AG10803 (cell line): ENCODE results near the gene RBSN.
A peak's percentile ranks its signal among the peaks of the same experiment; 100 is the strongest.

Experiments
- DNase-seq: peaks from one replicate; pipeline ENCODE4 v3.0.0; 2010; ENCODE audit warnings: low read depth
- H3K4me3 ChIP-seq: 2 replicates; pipeline ENCODE4 v1.5.1; 2011; ENCODE audit warnings: mild to moderate bottlenecking, low read length, control low read depth
- CTCF ChIP-seq: conservative IDR thresholded peaks from 2 replicates; pipeline ENCODE4 v1.5.1; 2011; ENCODE audit warnings: mild to moderate bottlenecking, low read length, control low read depth, inconsistent platforms

Gene RBSN

DNA sequence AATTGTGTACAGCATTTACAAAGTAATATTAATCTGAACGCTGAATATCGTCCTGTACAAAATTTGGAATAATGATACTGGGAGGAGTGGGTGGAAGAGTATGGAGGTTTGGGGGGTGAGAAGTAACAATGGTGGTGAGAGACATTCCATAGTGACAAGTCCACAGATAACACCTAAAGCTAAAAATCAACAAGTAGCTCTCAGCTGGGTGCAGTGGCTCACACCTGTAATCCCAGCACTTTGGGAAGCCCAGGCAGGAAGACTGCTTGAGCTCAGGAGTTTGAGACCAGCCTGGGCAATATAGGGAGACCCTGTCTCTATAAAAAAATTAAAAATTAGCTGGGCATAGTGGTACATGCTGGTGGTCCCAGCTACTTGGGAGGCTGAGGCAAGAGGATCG, 38.9 kb downstream of the RBSN start:
- TF ChIP-seq CTCF: no peak
- DNase-seq: no peak

DNA sequence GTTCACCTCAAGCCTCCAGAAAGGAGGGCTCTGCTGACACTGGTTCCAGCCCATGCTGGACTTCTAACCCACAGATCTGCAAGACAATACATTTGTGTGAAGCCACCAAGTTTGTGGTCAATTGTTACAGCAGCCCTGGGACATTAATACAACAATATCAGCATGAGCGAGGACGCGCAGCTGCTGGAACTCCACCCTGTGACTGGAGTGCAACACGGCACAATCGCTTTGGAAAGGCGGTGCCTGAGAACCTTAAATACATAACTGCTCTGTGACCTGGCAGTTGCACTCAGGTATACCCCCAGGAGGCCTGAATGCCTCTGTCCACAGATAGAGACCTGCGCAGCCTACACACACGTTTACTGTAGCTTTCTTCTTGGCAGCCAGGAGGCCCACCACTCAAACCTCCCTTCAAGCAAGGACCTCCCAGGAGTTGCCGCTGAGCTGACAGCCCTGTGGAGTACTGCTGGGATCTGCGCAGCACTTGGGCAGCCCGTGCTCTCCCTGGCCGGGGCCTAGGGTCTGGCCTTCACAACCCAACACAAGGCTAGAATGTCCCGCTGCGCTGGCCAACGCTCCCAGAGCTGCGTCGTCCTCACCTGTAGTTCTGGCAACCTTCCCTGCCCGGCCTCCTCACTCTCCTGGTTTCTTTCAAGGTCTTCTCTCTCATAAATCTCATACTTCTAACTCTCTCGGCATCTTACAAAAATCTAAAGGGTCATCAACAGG, 42.1 kb downstream of the RBSN start:
- no peak for TF ChIP-seq CTCF
- H3K4me3 ChIP-seq: no peak overlapping the region
- no peak for DNase-seq

More for the DNA sequence above, 38.9 kb downstream of the RBSN start:
- no peak overlapping the region for H3K4me3 ChIP-seq

DNA sequence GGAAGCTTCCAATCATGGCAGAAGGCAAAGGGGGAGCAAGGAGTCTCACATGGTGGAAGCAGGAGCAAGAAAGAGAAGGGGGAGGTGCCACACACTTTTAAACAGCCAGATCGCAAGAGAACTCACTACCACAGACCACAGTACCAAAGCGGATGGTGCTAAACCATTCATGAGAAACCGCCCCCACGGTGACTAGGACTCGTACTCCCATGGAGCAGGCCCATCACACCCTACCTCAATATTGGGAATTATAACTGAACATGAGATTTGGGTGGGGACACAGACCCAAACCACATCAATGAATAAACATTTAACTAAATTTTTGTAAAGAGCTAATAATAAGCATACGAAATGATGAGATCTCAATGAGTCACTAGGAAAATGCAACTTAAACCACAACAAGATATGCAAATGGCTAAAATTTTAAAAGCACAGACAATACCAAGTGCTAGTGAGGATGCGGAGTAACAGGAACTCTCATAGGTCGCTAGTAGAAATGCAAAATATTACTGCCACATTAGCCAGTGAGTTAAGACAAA, 43.9 kb downstream of the RBSN start:
- peak; percentile 14 for DNase-seq
- no peak overlapping the region for H3K4me3 ChIP-seq
- TF ChIP-seq CTCF: no peak

- DNase-seq: no peak
- no peak overlapping the region for H3K4me3 ChIP-seq
- no peak for TF ChIP-seq CTCF
Observed at GRCh38 chr3:15053541-15053940, 45.4 kb downstream of the RBSN start.

DNA sequence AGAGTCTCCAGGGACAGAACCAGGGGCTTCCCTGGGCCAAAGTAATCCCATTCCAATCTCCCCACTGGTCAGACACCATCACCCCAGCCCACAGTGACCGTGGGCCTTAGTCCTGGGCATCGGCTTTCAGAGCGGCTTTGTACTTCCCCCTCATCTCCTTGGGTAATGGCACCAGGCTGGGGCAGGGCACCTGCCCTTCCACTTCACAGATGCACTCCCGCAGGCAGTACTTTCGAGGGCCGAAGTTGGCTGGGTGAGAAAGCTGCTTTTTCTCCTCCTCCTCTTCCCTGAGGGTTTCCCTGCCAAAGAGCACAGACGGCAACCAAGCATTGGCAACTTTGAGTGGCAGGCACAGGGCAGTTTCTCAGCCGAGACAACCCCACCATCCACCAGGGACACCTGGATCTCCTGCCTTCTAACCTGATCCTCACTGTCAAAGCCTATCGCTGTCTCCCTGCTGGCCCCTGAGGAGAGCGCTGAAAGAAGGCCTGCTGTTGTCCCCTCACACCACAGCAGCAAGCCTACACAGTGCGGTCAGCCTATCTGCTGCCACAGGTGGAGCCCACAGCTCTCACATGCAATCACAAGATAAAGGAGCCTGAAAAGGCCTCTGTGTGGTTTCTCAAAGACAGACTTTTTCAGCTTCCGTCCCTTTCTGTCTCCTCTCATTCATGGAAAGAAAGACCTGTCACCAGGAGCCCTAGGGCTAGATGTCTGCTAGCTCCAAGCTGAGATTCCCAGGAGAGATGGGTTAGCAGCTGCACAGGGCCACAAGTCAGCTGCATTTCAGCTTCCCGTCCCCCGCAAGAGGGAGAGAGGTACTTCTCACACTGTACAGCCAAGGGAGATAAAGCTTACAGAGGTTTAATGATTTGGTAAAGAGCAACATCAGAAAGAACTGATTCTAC, 46.4 kb downstream of the RBSN start:
- DNase-seq: no peak
- no peak for TF ChIP-seq CTCF
- no peak overlapping the region for H3K4me3 ChIP-seq

- H3K4me3 ChIP-seq: no peak overlapping the region
- DNase-seq: peak; percentile 21
- TF ChIP-seq CTCF: peak; percentile 61
Observed at GRCh38 chr3:15051531-15051930, 47.4 kb downstream of the RBSN start.
